ENCODE data around the gene RIN2. TPM values are rescaled to one million over a fixed set of nuclear protein-coding genes. Genes with fewer than 3 reads are reported as not detected.

RIN2 gene
- polyA plus RNA-seq, 1 donor (not counting 4 experiments of a cell fraction or from before 2014, with no cell fraction given), result 40.1 TPM

DNA sequence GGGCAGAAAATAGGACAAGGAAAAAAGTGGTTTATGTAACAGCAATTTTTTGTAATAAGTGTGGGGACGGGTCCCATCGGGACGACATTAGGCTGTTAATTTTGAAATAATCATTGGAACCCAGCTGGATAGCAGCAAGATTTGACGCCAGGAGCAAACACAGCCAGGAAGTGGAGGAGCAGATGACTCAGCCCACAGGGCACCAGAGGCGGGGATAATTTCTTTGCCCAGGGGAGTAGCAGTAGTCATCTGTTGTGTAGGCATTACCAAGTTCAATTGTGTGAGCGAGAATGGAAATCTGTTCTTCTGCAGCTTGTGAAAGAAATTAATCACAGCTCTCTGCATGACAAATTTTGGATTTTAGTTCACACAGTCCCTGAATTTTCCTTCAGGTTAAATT, 22.6 kb upstream of the RIN2 start:
- H3K9ac ChIP-seq (ENCODE audit: control insufficient read depth, extremely low read depth, insufficient read depth, low read length), result peak overlapping the region; percentile 26
- H3K9me3 ChIP-seq (ENCODE audit: control insufficient read depth, low read depth, low read length), result no peaks in the 10 kb centered on the region
- TF ChIP-seq, protein P1, sequence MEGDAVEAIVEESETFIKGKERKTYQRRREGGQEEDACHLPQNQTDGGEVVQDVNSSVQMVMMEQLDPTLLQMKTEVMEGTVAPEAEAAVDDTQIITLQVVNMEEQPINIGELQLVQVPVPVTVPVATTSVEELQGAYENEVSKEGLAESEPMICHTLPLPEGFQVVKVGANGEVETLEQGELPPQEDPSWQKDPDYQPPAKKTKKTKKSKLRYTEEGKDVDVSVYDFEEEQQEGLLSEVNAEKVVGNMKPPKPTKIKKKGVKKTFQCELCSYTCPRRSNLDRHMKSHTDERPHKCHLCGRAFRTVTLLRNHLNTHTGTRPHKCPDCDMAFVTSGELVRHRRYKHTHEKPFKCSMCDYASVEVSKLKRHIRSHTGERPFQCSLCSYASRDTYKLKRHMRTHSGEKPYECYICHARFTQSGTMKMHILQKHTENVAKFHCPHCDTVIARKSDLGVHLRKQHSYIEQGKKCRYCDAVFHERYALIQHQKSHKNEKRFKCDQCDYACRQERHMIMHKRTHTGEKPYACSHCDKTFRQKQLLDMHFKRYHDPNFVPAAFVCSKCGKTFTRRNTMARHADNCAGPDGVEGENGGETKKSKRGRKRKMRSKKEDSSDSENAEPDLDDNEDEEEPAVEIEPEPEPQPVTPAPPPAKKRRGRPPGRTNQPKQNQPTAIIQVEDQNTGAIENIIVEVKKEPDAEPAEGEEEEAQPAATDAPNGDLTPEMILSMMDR (optimal IDR thresholded peaks at IDR 0.05 in 1 of 3, IDR thresholded peaks at IDR 0.05 in 1 of 3, conservative IDR thresholded peaks at IDR 0.05 in 1 of 3; ENCODE audit: extremely low read depth in 1 of 3, insufficient read depth in 2 of 3, low read length in 3 of 3), result no peak
- no peak for TF ChIP-seq EZH2 (IDR thresholded peaks at IDR 0.05; ENCODE audit: low read length)
- H3K4me2 ChIP-seq (ENCODE audit: control insufficient read depth, extremely low read depth, insufficient read depth, low read depth, low read length), result peak overlapping the region; percentile 39
- H3K9me1 ChIP-seq (ENCODE audit: control insufficient read depth, extremely low read depth, insufficient read depth, low read length), result no peaks in the 10 kb centered on the region
- dilution Hi-C loops (cut with MboI; ENCODE audit: extremely low pct_ligation_motif_present, low sequenced_read_pairs), result no loop called here
- peak overlapping the region; percentile 24 for H2AFZ ChIP-seq (ENCODE audit: control insufficient read depth, low read length)
- peak; percentile 82 for DNase-seq (ENCODE audit: low read depth, low spot score)
- peak; percentile 91 for FAIRE-seq
- H3K4me1 ChIP-seq (ENCODE audit: control insufficient read depth, extremely low read depth, insufficient read depth, low read length), result peaks cover 25% of the 10 kb centered on the region
- H3K27ac ChIP-seq (ENCODE audit: control insufficient read depth, insufficient read depth, low read length), result peak overlapping the region; percentile 88
- no peaks in the 10 kb centered on the region for H3K27me3 ChIP-seq (ENCODE audit: control insufficient read depth, extremely low read depth, insufficient read depth, low read length)
- H3K4me3 ChIP-seq (ENCODE audit: control insufficient read depth in 2 of 3, extremely low read depth in 1 of 3, insufficient read depth in 2 of 3, low read depth in 1 of 3, low read length in 3 of 3), result no peak overlapping the region
- H3K79me2 ChIP-seq (ENCODE audit: control insufficient read depth, insufficient read depth, low read length), result no peaks in the 10 kb centered on the region
- H3K36me3 ChIP-seq (ENCODE audit: control insufficient read depth in 2 of 2, extremely low read depth in 1 of 2, insufficient read depth in 2 of 2, low read length in 2 of 2), result no peaks in the 10 kb centered on the region
- H4K20me1 ChIP-seq (ENCODE audit: control insufficient read depth, extremely low read depth, insufficient read depth, low read length), result no peaks in the 10 kb centered on the region

DNA sequence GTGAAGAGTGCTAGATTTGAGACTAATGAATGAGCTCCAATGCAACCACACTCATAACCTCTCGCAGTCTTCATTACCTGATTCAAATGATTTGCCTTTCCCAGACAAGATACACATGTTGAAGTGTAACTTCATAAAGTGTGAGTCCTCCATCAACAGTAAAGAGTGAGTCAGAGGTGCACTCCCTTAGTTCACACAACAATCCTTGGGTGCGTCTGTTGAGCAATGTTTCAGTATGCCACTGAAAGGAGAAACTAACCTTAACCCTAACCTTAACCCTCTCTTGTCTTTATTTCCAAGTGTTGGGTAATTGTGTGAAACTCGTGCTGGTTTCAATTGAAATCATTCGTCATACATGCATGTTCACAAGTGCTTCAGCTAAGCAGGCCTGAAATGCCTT, 21.0 kb upstream of the RIN2 start:
- Histone ChIP-seq H3K9ac (ENCODE audit: control insufficient read depth, extremely low read depth, insufficient read depth, low read length) (peak overlapping the region; percentile 62), H3K4me1 (ENCODE audit: control insufficient read depth, extremely low read depth, insufficient read depth, low read length) (peaks cover 25% of the 10 kb centered on the region), H3K27me3 (ENCODE audit: control insufficient read depth, extremely low read depth, insufficient read depth, low read length) (no peaks in the 10 kb centered on the region), H3K27ac (ENCODE audit: control insufficient read depth, insufficient read depth, low read length) (peak overlapping the region; percentile 88), H3K9me1 (ENCODE audit: control insufficient read depth, extremely low read depth, insufficient read depth, low read length) (no peaks in the 10 kb centered on the region), H2AFZ (ENCODE audit: control insufficient read depth, low read length) (no peak overlapping the region), H4K20me1 (ENCODE audit: control insufficient read depth, extremely low read depth, insufficient read depth, low read length) (no peaks in the 10 kb centered on the region), H3K4me3 (ENCODE audit: control insufficient read depth in 2 of 3, extremely low read depth in 1 of 3, insufficient read depth in 2 of 3, low read depth in 1 of 3, low read length in 3 of 3) (no peak overlapping the region), H3K9me3 (ENCODE audit: control insufficient read depth, low read depth, low read length) (no peaks in the 10 kb centered on the region), H3K36me3 (ENCODE audit: control insufficient read depth in 2 of 2, extremely low read depth in 1 of 2, insufficient read depth in 2 of 2, low read length in 2 of 2) (no peaks in the 10 kb centered on the region), H3K4me2 (ENCODE audit: control insufficient read depth, extremely low read depth, insufficient read depth, low read depth, low read length) (peak overlapping the region; percentile 19), H3K79me2 (ENCODE audit: control insufficient read depth, insufficient read depth, low read length) (no peaks in the 10 kb centered on the region)
- TF ChIP-seq, protein P1 (optimal IDR thresholded peaks at IDR 0.05 in 1 of 3, IDR thresholded peaks at IDR 0.05 in 1 of 3, conservative IDR thresholded peaks at IDR 0.05 in 1 of 3; ENCODE audit: extremely low read depth in 1 of 3, insufficient read depth in 2 of 3, low read length in 3 of 3), result no peak
- TF ChIP-seq EZH2 (IDR thresholded peaks at IDR 0.05; ENCODE audit: low read length), result no peak
- dilution Hi-C loops (cut with MboI; ENCODE audit: extremely low pct_ligation_motif_present, low sequenced_read_pairs), result no loop called here
- DNase-seq (ENCODE audit: low read depth, low spot score) (peak; percentile 38), FAIRE-seq (peak; percentile 96)

All from keratinocyte (primary cell).